Measurements from ENCODE around the gene TBC1D22A.

Gene TBC1D22A

GRCh38 chr22:46995501-46996360, 233.3 kb downstream of the TBC1D22A start:
- no peak for DNase-seq (ENCODE audit: low spot score)

GRCh38 chr22:46996595-46997310, 234.3 kb downstream of the TBC1D22A start:
- DNase-seq (ENCODE audit: low spot score): no peak

DNA sequence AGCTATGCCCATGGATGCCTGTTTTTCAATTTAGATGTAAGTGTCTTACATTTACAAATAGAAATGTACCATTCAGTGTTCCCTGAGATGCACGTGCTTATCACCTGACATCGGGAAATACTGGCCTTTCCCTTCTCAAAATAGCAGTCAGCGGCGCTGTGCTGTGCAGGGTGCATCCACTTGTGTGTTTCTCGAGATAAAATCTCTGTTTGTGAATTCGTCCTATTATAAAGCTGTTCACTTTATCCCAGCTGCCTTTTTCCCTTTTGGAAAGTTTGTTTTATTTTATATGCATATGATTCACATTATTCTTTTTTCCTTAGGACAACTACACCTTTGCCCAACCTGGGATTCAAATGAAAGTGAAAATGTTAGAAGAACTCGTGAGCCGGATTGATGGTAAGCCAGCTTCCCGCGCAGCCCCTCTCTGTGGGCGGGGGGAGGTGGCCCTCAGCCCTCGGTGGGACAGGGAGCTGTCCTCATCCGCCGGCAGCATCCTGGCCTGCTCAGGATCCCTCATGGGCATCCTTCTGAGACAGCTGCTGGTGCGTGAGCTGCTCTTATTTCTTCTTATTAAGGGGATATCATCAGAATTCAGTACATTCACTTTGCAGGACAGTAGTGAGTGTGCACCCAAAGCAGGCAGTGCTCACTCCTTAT, 235.0 kb downstream of the TBC1D22A start:
- DNase-seq (ENCODE audit: low spot score): no peak

- no peak for DNase-seq (ENCODE audit: low spot score)
Observed at GRCh38 chr22:46998331-46998730, 235.9 kb downstream of the TBC1D22A start.

DNA sequence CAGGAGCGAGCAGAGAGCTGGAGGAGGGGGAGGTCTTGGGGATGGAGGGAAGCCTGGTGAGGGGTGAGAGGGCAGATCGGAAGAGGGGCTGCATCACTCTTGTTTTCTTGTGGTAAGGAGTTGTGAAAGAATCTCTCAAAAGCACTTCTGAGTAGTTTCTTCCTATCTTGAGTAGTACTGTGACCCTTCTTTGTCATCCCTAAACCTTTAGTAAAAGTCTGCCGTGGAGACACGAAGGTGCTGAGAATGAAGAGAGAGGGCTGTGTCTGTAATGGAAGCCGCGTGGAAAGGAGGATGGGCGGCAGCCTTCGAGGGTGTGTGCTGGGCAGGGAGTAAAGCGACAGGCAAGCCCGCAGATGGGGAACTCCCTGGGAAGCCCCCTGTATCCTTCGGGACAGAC, 237.8 kb downstream of the TBC1D22A start:
- no peak for DNase-seq (ENCODE audit: low spot score)

- no peak for DNase-seq (ENCODE audit: low spot score)
Observed at GRCh38 chr22:47000888-47001287, 238.4 kb downstream of the TBC1D22A start.

DNA sequence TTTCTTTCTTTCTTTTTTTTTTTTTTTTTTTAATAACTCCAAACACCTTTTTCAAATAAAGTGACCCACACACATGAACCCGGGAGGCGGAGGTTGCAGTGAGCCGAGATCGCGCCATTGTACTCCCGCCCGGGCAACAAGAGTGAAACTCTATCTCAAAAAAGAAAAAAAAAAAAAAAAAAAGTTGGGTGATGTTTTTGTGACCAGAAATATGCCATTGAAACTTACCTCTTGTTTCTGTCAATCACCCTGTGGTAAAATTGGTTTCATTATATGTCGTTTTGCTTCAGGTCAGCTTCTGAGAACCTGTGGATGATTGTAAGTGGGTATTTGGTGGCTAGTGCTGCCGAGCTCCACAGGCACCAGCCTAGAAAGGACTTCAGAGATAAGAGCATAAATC, 238.8 kb downstream of the TBC1D22A start:
- DNase-seq (ENCODE audit: low spot score): no peak

- no peak for DNase-seq (ENCODE audit: low spot score)
Observed at GRCh38 chr22:47002692-47003091, 240.2 kb downstream of the TBC1D22A start.

DNA sequence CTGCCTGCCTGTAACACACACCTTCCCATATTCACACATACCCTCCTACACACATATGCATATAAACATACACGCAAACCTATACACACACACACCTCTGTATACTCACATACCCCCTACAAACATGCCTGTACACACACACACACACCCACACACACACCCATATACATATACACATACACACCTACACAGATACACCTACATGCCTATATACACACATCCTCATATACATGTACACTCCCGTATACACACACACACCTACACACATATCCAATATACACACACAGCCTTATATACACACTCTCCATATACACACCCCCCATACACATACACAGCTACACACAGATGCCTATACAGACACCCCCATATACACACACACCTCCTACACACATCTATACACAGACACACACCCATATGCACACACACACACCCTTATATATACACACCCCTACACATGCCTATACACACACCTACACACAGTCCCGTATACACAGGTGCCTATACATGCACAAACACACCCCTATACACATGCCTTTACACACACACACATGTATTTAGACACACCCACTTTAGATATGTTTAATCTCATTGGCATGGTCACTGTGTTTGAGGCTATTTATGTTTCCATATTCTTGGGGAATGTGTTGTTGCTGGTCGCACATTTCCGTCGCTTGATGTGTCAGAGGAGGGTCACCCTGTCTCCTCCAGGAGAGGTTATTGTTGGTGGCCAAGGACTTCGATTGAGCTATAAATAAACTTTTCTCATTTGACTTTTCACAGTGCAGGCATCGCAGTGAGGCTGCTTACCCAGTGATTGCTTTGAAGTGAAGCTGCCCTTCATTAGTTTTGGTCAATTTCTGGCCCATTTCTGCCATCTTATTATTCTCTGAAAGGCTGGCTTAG, 243.3 kb downstream of the TBC1D22A start:
- DNase-seq (ENCODE audit: low spot score): no peak

DNA sequence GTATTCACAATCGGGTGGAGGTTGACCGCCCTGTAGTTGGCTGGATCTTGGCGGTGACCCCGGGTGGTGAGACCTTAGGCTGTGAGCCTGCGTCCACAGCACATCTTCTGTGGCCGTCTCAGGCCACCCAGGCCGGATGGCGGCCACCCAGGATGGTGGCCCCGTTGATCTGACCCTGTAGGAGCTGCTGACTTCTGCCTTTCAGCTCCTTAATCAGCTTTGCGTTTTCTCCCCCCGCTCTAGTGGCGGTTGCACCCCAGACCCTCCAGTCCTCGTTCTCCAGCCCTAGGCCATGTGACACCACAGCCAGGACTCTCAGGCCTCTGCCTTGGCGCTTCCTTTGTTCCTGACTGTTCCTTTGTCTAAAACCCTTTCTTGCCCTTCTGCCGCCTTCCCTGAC, 244.0 kb downstream of the TBC1D22A start:
- no peak for DNase-seq (ENCODE audit: low spot score)

- no peak for DNase-seq (ENCODE audit: low spot score)
Observed at GRCh38 chr22:47006869-47007268, 244.4 kb downstream of the TBC1D22A start.

DNA sequence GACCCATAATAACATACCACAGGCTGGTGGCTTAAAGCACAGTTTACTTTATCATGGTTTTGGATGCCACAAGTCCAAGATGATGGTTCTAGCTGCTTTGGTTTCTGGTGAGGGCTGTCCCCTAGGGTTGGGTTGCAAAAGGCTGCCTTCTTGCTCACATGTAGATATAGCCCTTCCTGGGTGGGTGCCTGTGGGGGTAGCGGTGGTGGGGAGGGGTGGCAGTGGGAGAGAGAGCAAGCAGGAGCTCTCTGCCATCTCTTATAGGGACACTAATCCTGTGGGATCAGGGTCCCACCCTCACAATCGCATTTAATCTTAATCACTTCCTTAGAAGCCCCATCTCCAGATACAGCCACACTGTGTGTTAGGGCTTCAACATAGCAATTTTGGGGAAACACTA, 245.0 kb downstream of the TBC1D22A start:
- DNase-seq (ENCODE audit: low spot score): no peak

GRCh38 chr22:47008208-47008885, 245.9 kb downstream of the TBC1D22A start:
- no peak for DNase-seq (ENCODE audit: low spot score)

DNA sequence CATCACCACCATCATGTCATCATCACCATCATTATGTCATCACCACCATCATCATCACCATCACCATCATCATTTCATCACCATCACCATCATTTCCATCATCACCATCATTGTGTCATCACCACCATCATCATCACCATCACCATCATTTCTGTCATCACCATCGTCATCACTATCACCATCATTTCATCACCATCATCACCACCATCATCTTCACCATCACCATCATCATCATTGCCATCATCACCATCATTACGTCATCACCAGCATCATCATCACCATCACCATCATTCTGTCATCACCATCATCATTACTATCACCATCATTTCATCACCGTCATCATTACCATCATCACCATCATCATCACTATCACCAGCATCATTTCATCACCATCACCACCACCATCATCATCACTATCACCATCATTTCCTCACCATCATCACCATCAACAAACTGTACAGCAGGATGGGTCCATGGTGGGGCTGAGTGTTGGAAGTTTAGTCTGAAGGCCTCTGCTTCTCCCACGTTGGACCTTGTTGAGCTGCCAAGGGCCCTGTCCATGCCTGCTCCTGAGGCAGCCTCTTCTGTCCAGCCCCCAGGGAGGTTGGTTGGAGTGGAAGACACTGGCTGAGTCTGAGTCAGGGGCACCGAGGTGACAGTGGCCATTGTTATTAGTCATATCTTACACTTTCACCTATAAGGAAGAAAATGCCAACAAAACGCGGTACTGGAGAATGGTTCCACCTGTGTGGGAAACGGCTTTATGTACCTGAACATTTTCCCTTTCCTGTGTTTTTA, 247.1 kb downstream of the TBC1D22A start:
- no peak for DNase-seq (ENCODE audit: low spot score)

DNA sequence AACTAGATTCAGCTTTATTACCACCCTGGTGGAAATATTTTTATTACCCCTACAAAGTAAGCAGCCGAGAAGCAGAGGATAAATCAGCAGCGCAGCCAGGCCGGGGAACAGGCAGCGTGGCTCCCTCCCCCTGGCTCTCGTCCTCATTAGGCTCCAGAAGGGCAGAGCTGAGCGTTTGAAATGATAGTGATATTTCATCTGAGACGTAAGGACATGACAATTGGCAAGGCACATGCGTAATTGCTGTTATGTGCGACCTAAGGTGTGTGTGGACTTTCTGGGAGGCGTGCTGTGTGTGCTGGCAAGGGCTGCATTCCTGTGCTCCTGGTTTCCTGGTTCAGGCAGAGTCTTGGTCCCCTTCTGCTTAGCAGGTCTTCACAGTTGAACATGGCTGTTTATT, 247.8 kb downstream of the TBC1D22A start:
- DNase-seq (ENCODE audit: low spot score): no peak

DNA sequence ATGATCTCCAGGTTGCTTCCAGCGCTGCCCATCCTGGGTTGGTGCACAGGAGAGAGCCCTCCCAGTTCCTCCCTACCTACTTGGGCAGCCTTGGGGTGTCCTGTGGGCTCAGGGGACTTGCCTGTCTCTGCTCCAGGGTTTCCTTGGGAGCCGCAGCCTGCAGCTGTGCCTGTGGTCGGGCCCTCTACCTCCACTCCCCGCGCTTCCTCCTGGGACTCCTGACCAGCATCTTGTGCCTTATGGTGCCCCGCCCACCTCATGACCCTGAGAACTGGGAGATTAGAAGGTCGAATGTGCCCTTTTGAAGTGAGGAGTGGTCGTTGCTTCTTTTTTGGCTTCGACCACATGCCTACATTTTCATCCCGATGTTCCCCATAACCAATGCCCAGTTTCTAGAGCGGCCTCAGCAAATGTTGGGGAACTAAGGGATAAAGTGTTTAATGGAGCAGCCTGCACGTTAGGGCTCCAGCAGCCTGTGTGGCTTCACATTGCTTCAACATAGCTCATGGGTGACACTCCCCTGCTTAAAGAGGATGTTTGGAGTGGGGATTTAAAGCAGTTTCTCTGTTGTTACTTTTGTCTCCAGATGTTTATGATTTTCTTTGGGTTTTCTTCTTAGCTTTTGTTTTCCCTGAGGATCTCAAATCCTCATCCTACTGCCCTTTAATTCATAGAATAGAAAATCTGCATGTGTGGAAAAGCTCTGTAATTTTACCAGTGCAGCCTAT, 248.8 kb downstream of the TBC1D22A start:
- DNase-seq (ENCODE audit: low spot score): no peak

- no peak for DNase-seq (ENCODE audit: low spot score)
Observed at GRCh38 chr22:47011859-47012258, 249.4 kb downstream of the TBC1D22A start.

- no peak for DNase-seq (ENCODE audit: low spot score)
Observed at GRCh38 chr22:47012589-47013370, 250.3 kb downstream of the TBC1D22A start.

All from COLO829 (cell line).